PC-9 (cell line): ENCODE data around the gene UGGT2.

Source experiments
- CTCF ChIP-seq: fragments of 200-600 bp; sonication (generic); conservative IDR thresholded peaks from 2 replicates; pipeline ENCODE4 v1.6.1; 2017; ENCODE audit warnings: mixed run types, antibody characterized with exemption, mild to moderate bottlenecking, moderate library complexity
- EZH2 ChIP-seq: fragments of 200-600 bp; sonication (generic); IDR thresholded peaks from 2 replicates; pipeline ENCODE4 v1.8.0; 2017; ENCODE audit warnings: antibody characterized with exemption, low read depth

GRCh38 chr13:96068729-96069128 is 15.5 kb upstream of the UGGT2 start:
- TF ChIP-seq EZH2 (no peak), CTCF (no peak)
